ENCODE results near the gene GFRA4.

The GFRA4 gene

DNA sequence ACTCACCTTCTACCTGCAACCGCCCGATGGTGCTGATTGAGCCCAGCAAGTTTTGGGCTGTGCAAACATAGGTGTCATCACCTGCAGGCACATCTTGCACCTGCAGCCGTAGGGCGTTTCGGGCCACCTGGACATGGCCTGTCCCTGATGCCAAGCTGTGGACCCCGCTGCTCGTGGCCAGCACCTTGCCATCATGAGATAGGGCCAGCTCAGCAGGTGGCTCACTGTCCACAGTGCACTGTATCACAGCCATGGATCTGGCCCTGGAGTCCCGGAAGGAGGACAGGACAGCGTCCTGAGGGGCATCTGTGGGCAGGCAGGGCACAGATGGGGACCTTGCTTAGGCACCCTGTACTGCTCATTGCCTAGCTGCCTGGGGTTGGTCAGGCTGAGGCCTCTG is 28.7 kb upstream of the GFRA4 start:
- TF ChIP-seq, protein P1, sequence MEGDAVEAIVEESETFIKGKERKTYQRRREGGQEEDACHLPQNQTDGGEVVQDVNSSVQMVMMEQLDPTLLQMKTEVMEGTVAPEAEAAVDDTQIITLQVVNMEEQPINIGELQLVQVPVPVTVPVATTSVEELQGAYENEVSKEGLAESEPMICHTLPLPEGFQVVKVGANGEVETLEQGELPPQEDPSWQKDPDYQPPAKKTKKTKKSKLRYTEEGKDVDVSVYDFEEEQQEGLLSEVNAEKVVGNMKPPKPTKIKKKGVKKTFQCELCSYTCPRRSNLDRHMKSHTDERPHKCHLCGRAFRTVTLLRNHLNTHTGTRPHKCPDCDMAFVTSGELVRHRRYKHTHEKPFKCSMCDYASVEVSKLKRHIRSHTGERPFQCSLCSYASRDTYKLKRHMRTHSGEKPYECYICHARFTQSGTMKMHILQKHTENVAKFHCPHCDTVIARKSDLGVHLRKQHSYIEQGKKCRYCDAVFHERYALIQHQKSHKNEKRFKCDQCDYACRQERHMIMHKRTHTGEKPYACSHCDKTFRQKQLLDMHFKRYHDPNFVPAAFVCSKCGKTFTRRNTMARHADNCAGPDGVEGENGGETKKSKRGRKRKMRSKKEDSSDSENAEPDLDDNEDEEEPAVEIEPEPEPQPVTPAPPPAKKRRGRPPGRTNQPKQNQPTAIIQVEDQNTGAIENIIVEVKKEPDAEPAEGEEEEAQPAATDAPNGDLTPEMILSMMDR (IDR thresholded peaks at IDR 0.05; ENCODE audit: unreplicated experiment in 3 of 3) = no peak
- Mint-ChIP-seq H3K9me3 (no peaks in the 10 kb centered on the region), H3K4me1 (peaks cover 17% of the 10 kb centered on the region), H3K4me3 (no peak overlapping the region), H3K36me3 (ENCODE audit: low read depth) (no peaks in the 10 kb centered on the region), H3K27me3 (ENCODE audit: low read depth) (no peaks in the 10 kb centered on the region), H3K27ac (no peak overlapping the region)

DNA sequence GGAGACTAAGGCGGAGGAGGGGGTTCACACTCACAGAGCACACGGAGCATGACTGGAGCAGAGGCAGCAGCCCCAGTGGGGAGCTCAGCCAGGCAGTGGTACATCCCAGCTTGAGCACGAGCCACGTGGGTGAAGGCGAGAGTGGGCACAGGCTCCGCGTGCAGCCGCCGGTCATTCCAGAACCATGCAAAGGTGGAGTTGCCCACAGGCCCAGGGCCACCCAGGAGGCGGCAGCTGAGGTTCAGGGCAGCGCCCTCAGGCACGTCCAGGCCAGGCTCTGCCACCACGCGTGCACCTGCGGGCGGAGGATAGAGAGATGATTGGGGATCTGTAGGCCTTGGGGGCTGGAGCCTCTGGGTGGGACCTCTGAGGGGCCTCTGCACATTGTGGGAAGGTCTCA is 28.1 kb upstream of the GFRA4 start:
- Mint-ChIP-seq H3K36me3 (ENCODE audit: low read depth) (no peaks in the 10 kb centered on the region), H3K9me3 (no peaks in the 10 kb centered on the region), H3K27me3 (ENCODE audit: low read depth) (no peaks in the 10 kb centered on the region), H3K4me1 (peaks cover 23% of the 10 kb centered on the region), H3K27ac (no peak overlapping the region), H3K4me3 (no peak overlapping the region)
- TF ChIP-seq, protein P1 (IDR thresholded peaks at IDR 0.05; ENCODE audit: unreplicated experiment in 3 of 3) = no peak

DNA sequence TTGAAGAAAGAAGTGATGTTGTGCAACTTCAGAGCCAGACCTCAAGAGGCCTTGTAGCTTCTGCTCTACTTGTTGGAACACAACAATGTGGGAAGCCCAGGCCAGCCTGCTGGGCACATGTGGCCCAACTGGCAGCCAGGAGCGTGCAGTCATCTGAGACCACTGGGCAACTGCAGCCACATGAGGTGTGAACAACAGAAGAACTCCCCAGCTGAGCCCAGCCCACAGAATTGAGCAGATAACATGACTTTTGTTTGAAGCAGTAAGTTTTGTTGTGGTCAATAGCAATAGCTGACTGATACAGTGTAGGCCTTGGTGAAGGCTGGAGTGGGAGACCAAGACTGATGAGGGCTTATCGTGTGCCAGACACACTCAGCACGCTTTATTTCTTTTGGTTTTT is 27.2 kb upstream of the GFRA4 start:
- Mint-ChIP-seq H3K27me3 (ENCODE audit: low read depth) (peaks cover 5% of the 10 kb centered on the region), H3K27ac (no peak overlapping the region), H3K36me3 (ENCODE audit: low read depth) (no peaks in the 10 kb centered on the region), H3K4me3 (no peak overlapping the region), H3K9me3 (no peaks in the 10 kb centered on the region), H3K4me1 (peaks cover 32% of the 10 kb centered on the region)
- TF ChIP-seq, protein P1 (IDR thresholded peaks at IDR 0.05; ENCODE audit: unreplicated experiment in 3 of 3) = no peak

DNA sequence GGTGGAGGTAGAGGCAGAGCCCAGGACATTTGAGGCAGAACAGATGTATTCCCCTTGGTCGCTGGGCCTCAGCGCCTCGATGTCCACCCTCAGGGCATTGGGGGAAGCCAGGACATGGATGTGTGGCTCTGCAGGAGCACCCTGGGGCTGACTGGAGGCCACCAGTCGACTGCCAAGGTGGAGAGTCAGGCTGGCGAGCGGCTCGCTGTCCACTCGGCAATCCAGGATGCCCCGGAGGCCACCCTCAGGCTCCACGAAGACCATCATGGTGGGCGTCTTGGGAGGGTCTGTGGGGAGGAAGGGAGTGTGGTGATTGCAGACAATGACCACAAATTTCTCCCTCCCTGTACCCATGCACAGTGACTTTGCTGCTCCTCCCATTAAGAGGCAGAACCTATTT is 26.8 kb upstream of the GFRA4 start:
- H3K36me3 Mint-ChIP-seq (ENCODE audit: low read depth) = no peaks in the 10 kb centered on the region
- TF ChIP-seq, protein P1 (IDR thresholded peaks at IDR 0.05; ENCODE audit: unreplicated experiment in 3 of 3) = no peak
- H3K27ac Mint-ChIP-seq = no peak overlapping the region
- H3K9me3 Mint-ChIP-seq = no peaks in the 10 kb centered on the region
- peaks cover 36% of the 10 kb centered on the region for H3K4me1 Mint-ChIP-seq
- peaks cover 8% of the 10 kb centered on the region for H3K27me3 Mint-ChIP-seq (ENCODE audit: low read depth)
- H3K4me3 Mint-ChIP-seq = no peak overlapping the region

DNA sequence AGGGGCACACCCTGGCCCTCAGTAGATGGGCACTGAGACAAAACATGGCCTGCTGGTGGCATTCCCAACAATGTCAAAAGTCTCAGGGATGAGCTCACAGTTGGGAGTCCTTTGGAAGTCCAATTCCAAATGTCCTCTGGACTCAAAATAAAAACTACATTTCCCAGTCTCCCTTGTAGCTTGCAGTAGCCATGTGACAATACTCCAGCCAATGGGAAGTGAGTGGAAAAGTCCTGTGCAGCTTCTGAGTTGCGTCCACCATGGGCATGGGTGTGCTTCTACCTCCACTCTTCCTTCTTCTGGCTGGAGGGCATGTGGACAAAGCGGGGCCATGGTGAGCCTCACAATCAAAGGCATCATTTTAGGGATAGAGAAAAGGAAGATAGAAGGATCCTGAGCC is 24.5 kb upstream of the GFRA4 start:
- peaks cover 44% of the 10 kb centered on the region for H3K4me1 Mint-ChIP-seq
- no peaks in the 10 kb centered on the region for H3K9me3 Mint-ChIP-seq
- TF ChIP-seq, protein P1 (IDR thresholded peaks at IDR 0.05; ENCODE audit: unreplicated experiment in 3 of 3) = no peak
- H3K36me3 Mint-ChIP-seq (ENCODE audit: low read depth) = no peaks in the 10 kb centered on the region
- peak overlapping the region in 2 of 3 experiments; percentile 56 to 72 for H3K27ac Mint-ChIP-seq
- H3K4me3 Mint-ChIP-seq = no peak overlapping the region
- H3K27me3 Mint-ChIP-seq (ENCODE audit: low read depth) = peaks cover 15% of the 10 kb centered on the region

DNA sequence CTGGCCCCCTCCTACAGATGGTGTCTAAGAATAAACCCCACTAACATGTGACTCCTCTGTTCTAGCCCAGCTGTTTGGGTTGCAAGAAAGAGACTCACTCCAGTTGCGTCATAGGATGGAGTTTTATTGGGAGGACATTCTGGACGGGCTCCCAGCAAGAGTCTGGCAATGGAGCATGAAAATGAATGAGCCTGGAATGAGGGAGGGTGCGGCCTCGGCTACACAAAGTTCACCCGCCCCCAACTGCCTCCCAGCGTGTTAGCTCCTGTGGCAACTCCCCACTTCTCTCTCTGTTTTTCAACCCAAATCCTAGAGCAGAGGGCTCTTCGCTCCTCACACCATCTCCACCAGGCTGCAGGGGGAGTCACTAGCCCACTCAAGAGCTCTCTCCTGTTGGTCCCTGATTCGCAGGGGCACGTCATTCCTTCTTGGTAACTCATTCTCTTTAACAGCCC is 23.7 kb upstream of the GFRA4 start:
- H3K9me3 Mint-ChIP-seq = no peaks in the 10 kb centered on the region
- no peaks in the 10 kb centered on the region for H3K36me3 Mint-ChIP-seq (ENCODE audit: low read depth)
- peak overlapping the region in 2 of 3 experiments; percentile 33 for H3K4me3 Mint-ChIP-seq
- H3K27me3 Mint-ChIP-seq (ENCODE audit: low read depth) = peaks cover 15% of the 10 kb centered on the region
- peak overlapping the region; percentile 8 to 92 (median 72) for H3K27ac Mint-ChIP-seq
- TF ChIP-seq, protein P1 (IDR thresholded peaks at IDR 0.05; ENCODE audit: unreplicated experiment in 3 of 3) = peak in 1 of 3 experiments; percentile 22
- H3K4me1 Mint-ChIP-seq = peaks cover 44% of the 10 kb centered on the region
